Measurements from ENCODE around the gene WDR37. TPM values are rescaled to one million over a fixed set of nuclear protein-coding genes. Genes with fewer than 3 reads are reported as not detected.

WDR37 gene
- total RNA-seq, 1 experiment from 2014 or later = 9.6 TPM

- H3K4me1 ChIP-seq (ENCODE audit: control insufficient read depth, insufficient read depth, low read length) = no peaks in the 10 kb centered on the region
- CTCF ChIA-PET = no interaction called here
- intact Hi-C loops (cut with micrococcal nuclease; ENCODE audit: unreplicated experiment) (no loop called here), in situ Hi-C loops (cut with HindIII; ENCODE audit: low pct_unique_long_range_greater_than_20kb, low sequenced_read_pairs) (no loop called here)
- H3K9me3 ChIP-seq (ENCODE audit: control insufficient read depth, insufficient read depth, low read depth, low read length) = no peaks in the 10 kb centered on the region
- H3K36me3 ChIP-seq (ENCODE audit: control insufficient read depth, insufficient read depth, low read length) = no peaks in the 10 kb centered on the region; the same call in 1 of the 2 replicates
- H3K4me3 ChIP-seq (ENCODE audit: low read depth in 2 of 2, low read length in 2 of 2) = no peak overlapping the region
- H3K27me3 ChIP-seq (ENCODE audit: control insufficient read depth, insufficient read depth, low read length) = no peaks in the 10 kb centered on the region
- POLR2A ChIA-PET = no interaction called here
- no peak for TF ChIP-seq TCF7L2 (IDR thresholded peaks at IDR 0.05; ENCODE audit: low read depth, low read length)
- TF ChIP-seq, protein P1, sequence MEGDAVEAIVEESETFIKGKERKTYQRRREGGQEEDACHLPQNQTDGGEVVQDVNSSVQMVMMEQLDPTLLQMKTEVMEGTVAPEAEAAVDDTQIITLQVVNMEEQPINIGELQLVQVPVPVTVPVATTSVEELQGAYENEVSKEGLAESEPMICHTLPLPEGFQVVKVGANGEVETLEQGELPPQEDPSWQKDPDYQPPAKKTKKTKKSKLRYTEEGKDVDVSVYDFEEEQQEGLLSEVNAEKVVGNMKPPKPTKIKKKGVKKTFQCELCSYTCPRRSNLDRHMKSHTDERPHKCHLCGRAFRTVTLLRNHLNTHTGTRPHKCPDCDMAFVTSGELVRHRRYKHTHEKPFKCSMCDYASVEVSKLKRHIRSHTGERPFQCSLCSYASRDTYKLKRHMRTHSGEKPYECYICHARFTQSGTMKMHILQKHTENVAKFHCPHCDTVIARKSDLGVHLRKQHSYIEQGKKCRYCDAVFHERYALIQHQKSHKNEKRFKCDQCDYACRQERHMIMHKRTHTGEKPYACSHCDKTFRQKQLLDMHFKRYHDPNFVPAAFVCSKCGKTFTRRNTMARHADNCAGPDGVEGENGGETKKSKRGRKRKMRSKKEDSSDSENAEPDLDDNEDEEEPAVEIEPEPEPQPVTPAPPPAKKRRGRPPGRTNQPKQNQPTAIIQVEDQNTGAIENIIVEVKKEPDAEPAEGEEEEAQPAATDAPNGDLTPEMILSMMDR (IDR thresholded peaks at IDR 0.05) = no peak
- no peak for TF ChIP-seq SIN3A (IDR thresholded peaks at IDR 0.05; ENCODE audit: borderline replicate concordance, insufficient read depth, low read depth, low read length)
- no peak for TF ChIP-seq REST (IDR thresholded peaks at IDR 0.05; ENCODE audit: insufficient read depth in 1 of 2, low read depth in 2 of 2, low read length in 1 of 2)
- no peak for TF ChIP-seq POLR2AphosphoS5 (IDR thresholded peaks at IDR 0.05; ENCODE audit: low read depth, low read length)
- DNase-seq (ENCODE audit: low read depth, low spot score) (no peak), ATAC-seq (no peak)
- H3K27ac ChIP-seq (ENCODE audit: low read length) = no peak overlapping the region
- no TSS peak for BruUV-seq (replicated peaks)
Observed at GRCh38 chr10:1090696-1091095, 34.5 kb downstream of the WDR37 start.

- no TSS peak for BruUV-seq (replicated peaks)
- intact Hi-C loops (cut with micrococcal nuclease; ENCODE audit: unreplicated experiment) = no loop called here
- POLR2A ChIA-PET = no interaction called here
Observed at GRCh38 chr10:1093696-1094095, 37.5 kb downstream of the WDR37 start.

More at GRCh38 chr10:1093696-1094095, 37.5 kb downstream of the WDR37 start:
- Histone ChIP-seq H3K9me3 (ENCODE audit: control insufficient read depth, insufficient read depth, low read depth, low read length) (no peaks in the 10 kb centered on the region), H3K27ac (ENCODE audit: low read length) (no peak overlapping the region), H3K27me3 (ENCODE audit: control insufficient read depth, insufficient read depth, low read length) (no peaks in the 10 kb centered on the region), H3K36me3 (ENCODE audit: control insufficient read depth, insufficient read depth, low read length) (no peaks in the 10 kb centered on the region), H3K4me3 (ENCODE audit: low read depth in 2 of 2, low read length in 2 of 2) (no peak overlapping the region), H3K4me1 (ENCODE audit: control insufficient read depth, insufficient read depth, low read length) (no peaks in the 10 kb centered on the region)
- CTCF ChIA-PET = no interaction called here
- ATAC-seq = no peak
- no peak for DNase-seq (ENCODE audit: low read depth, low spot score)
- in situ Hi-C loops (cut with HindIII; ENCODE audit: low pct_unique_long_range_greater_than_20kb, low sequenced_read_pairs) = no loop called here
- TF ChIP-seq SIN3A (IDR thresholded peaks at IDR 0.05; ENCODE audit: borderline replicate concordance, insufficient read depth, low read depth, low read length) = no peak
- TF ChIP-seq REST (IDR thresholded peaks at IDR 0.05; ENCODE audit: insufficient read depth in 1 of 2, low read depth in 2 of 2, low read length in 1 of 2) = no peak
- TF ChIP-seq TCF7L2 (IDR thresholded peaks at IDR 0.05; ENCODE audit: low read depth, low read length) = no peak
- TF ChIP-seq, protein P1 (IDR thresholded peaks at IDR 0.05) = no peak
- no peak for TF ChIP-seq POLR2AphosphoS5 (IDR thresholded peaks at IDR 0.05; ENCODE audit: low read depth, low read length)
